GM10248 (cell line): ENCODE results near the gene RBKS.

Source experiments
- CTCF ChIA-PET: fragments of 300-600 bp; sonication (Branson Sonifier 250); formaldehyde crosslinking; extraction: SDS; loops from one replicate; lab custom pipeline; 2021; ENCODE audit warnings: antibody characterized with exemption; lab: Yijun Ruan, JAX
- POLR2A ChIA-PET: fragments of 350-650 bp; sonication (Branson Sonifier 250); formaldehyde crosslinking; extraction: SDS; loops from one replicate; lab custom pipeline; 2020; ENCODE audit warnings: antibody characterized with exemption; lab: Yijun Ruan, JAX
- DNase-seq: peaks from one replicate; pipeline ENCODE4 v3.0.0; 2012; ENCODE audit errors: extremely low spot score
- CTCF ChIP-seq: IDR thresholded peaks from 2 replicates; pipeline ENCODE4 v1.5.1; 2012; ENCODE audit warnings: mild to moderate bottlenecking, low read depth; ENCODE audit errors: extremely low read depth, missing control alignments, control extremely low read depth

RBKS gene

GRCh38 chr2:27798486-27798885, 91.7 kb downstream of the RBKS start:
- no peak for TF ChIP-seq CTCF
- ChIA-PET CTCF (no interaction called here), POLR2A (no interaction called here)
- DNase-seq = no peak

GRCh38 chr2:27797841-27798240, 92.3 kb downstream of the RBKS start:
- ChIA-PET CTCF (no interaction called here), POLR2A (no interaction called here)
- no peak for TF ChIP-seq CTCF
- DNase-seq = no peak

GRCh38 chr2:27796791-27797765, 93.1 kb downstream of the RBKS start:
- no peak for DNase-seq

GRCh38 chr2:27795868-27796277, 94.3 kb downstream of the RBKS start:
- ChIA-PET POLR2A (no interaction called here), CTCF (interaction anchor here (1.0 to 1.3 kb wide), 2 partner anchors 18 to 27 kb away, joined by 3 read pairs; no protein-coding TSS in a partner anchor)
- no peak for TF ChIP-seq CTCF
- DNase-seq = no peak

More at GRCh38 chr2:27796791-27797765, 93.1 kb downstream of the RBKS start:
- TF ChIP-seq CTCF = no peak
- ChIA-PET CTCF (interaction anchor here (1.0 to 1.3 kb wide), 2 partner anchors 17 to 26 kb away, joined by 3 read pairs; no protein-coding TSS in a partner anchor), POLR2A (no interaction called here)

GRCh38 chr2:27795093-27795834, 94.9 kb downstream of the RBKS start:
- TF ChIP-seq CTCF = no peak
- ChIA-PET POLR2A (no interaction called here), CTCF (no interaction called here)
- no peak for DNase-seq

- CTCF ChIA-PET = interaction anchor here (1.0 to 1.1 kb wide), 2 partner anchors 15 to 20 kb away, joined by 3 to 4 read pairs; no protein-coding TSS in a partner anchor
- POLR2A ChIA-PET = no interaction called here
- TF ChIP-seq CTCF = no peak
- no peak for DNase-seq
Measured at GRCh38 chr2:27792759-27793158, 97.4 kb downstream of the RBKS start.
